ENCODE data around the gene KIF3A. TPM values are rescaled to one million over a fixed set of nuclear protein-coding genes. Genes with fewer than 3 reads are reported as not detected.

The KIF3A gene
- polyA plus RNA-seq, 1 donor from 2014 or later, result 94.4 TPM

DNA sequence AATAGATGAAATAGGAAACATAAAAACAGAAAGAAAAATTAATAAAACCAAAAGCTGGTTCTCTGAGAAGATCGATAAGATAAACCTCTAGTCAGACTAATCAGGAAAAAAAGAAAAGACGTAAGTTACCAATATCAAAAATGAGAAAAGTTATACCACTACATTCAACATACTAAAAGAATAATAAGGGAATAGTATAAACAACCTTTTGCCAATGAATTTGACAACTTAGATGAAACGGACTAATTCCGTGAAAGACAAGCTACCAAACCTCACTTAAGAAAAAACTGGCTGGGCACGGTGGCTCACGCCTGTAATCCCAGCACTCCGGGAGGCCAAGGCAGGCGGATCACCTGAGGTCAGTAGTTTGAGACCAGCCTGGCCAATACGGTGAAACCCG is 7.5 kb downstream of the KIF3A start:
- no peak overlapping the region for H3K4me3 ChIP-seq (ENCODE audit: low read length)
- H3K36me3 ChIP-seq (ENCODE audit: insufficient read depth, low read length), result no peaks in the 10 kb centered on the region
- H3K9ac ChIP-seq (ENCODE audit: low read length), result no peak overlapping the region
- H3K9me2 ChIP-seq (ENCODE audit: insufficient read depth, low read length), result no peaks in the 10 kb centered on the region
- no peaks in the 10 kb centered on the region for H3K27me3 ChIP-seq (ENCODE audit: insufficient read depth, low read depth, low read length)
- H3K27ac ChIP-seq (ENCODE audit: low read length), result no peak overlapping the region
- H4K20me1 ChIP-seq (ENCODE audit: insufficient read depth), result peaks cover 4% of the 10 kb centered on the region
- H3K79me2 ChIP-seq (replicated peaks; ENCODE audit: insufficient read depth, low read length), result peaks cover 49% of the 10 kb centered on the region
- no peak overlapping the region for H2AFZ ChIP-seq (ENCODE audit: low read depth, low read length)
- no peaks in the 10 kb centered on the region for H3F3A ChIP-seq (ENCODE audit: insufficient read depth, low read length, poor library complexity, severe bottlenecking)
- no peak overlapping the region for H3K4me2 ChIP-seq (ENCODE audit: low read length)
- TF ChIP-seq EZH2 (IDR thresholded peaks at IDR 0.05; ENCODE audit: borderline replicate concordance, insufficient read depth, low read length, poor library complexity, severe bottlenecking) (no peak), EP300 (conservative IDR thresholded peaks at IDR 0.05; ENCODE audit: poor library complexity, severe bottlenecking) (no peak), SMC3 (conservative IDR thresholded peaks at IDR 0.05; ENCODE audit: poor library complexity) (no peak), TAF1 (IDR thresholded peaks at IDR 0.05; ENCODE audit: low read depth) (no peak), RAD21 (conservative IDR thresholded peaks at IDR 0.05) (no peak), POLR2AphosphoS5 (IDR thresholded peaks at IDR 0.05) (no peak), MXI1 (conservative IDR thresholded peaks at IDR 0.05; ENCODE audit: poor library complexity, severe bottlenecking) (no peak)
- TF ChIP-seq, protein P1, sequence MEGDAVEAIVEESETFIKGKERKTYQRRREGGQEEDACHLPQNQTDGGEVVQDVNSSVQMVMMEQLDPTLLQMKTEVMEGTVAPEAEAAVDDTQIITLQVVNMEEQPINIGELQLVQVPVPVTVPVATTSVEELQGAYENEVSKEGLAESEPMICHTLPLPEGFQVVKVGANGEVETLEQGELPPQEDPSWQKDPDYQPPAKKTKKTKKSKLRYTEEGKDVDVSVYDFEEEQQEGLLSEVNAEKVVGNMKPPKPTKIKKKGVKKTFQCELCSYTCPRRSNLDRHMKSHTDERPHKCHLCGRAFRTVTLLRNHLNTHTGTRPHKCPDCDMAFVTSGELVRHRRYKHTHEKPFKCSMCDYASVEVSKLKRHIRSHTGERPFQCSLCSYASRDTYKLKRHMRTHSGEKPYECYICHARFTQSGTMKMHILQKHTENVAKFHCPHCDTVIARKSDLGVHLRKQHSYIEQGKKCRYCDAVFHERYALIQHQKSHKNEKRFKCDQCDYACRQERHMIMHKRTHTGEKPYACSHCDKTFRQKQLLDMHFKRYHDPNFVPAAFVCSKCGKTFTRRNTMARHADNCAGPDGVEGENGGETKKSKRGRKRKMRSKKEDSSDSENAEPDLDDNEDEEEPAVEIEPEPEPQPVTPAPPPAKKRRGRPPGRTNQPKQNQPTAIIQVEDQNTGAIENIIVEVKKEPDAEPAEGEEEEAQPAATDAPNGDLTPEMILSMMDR (IDR thresholded peaks at IDR 0.05; ENCODE audit: poor library complexity, severe bottlenecking), result no peak
- TF ChIP-seq, protein P2, sequence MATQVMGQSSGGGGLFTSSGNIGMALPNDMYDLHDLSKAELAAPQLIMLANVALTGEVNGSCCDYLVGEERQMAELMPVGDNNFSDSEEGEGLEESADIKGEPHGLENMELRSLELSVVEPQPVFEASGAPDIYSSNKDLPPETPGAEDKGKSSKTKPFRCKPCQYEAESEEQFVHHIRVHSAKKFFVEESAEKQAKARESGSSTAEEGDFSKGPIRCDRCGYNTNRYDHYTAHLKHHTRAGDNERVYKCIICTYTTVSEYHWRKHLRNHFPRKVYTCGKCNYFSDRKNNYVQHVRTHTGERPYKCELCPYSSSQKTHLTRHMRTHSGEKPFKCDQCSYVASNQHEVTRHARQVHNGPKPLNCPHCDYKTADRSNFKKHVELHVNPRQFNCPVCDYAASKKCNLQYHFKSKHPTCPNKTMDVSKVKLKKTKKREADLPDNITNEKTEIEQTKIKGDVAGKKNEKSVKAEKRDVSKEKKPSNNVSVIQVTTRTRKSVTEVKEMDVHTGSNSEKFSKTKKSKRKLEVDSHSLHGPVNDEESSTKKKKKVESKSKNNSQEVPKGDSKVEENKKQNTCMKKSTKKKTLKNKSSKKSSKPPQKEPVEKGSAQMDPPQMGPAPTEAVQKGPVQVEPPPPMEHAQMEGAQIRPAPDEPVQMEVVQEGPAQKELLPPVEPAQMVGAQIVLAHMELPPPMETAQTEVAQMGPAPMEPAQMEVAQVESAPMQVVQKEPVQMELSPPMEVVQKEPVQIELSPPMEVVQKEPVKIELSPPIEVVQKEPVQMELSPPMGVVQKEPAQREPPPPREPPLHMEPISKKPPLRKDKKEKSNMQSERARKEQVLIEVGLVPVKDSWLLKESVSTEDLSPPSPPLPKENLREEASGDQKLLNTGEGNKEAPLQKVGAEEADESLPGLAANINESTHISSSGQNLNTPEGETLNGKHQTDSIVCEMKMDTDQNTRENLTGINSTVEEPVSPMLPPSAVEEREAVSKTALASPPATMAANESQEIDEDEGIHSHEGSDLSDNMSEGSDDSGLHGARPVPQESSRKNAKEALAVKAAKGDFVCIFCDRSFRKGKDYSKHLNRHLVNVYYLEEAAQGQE (IDR thresholded peaks at IDR 0.05; ENCODE audit: borderline replicate concordance), result no peak
- no peaks in the 10 kb centered on the region for H3K9me3 ChIP-seq (ENCODE audit: low read length)

DNA sequence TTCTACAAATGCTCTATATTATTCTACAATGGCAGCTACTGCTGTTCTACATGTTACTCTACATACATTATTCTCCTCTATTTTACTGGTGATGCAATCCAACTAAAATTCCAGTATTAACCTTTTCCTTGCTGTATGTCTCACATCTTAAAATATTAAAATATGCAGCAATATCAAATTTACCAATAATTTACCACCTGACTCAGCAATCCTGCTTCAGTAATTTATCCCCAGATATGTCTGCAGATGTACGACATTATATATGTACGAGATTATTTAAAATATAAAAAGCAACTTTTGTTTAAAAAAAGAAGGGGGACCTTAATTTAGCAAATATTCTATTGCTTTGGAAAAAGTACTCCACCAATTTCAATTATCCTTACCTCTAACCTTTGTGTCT is 11.6 kb downstream of the KIF3A start:
- no peaks in the 10 kb centered on the region for H3K9me3 ChIP-seq (ENCODE audit: low read length)
- H3K36me3 ChIP-seq (ENCODE audit: insufficient read depth, low read length), result no peaks in the 10 kb centered on the region
- no peaks in the 10 kb centered on the region for H3F3A ChIP-seq (ENCODE audit: insufficient read depth, low read length, poor library complexity, severe bottlenecking)
- TF ChIP-seq RAD21 (conservative IDR thresholded peaks at IDR 0.05), result no peak
- no peak for TF ChIP-seq MXI1 (conservative IDR thresholded peaks at IDR 0.05; ENCODE audit: poor library complexity, severe bottlenecking)
- no peak for TF ChIP-seq EZH2 (IDR thresholded peaks at IDR 0.05; ENCODE audit: borderline replicate concordance, insufficient read depth, low read length, poor library complexity, severe bottlenecking)
- TF ChIP-seq POLR2AphosphoS5 (IDR thresholded peaks at IDR 0.05), result no peak
- TF ChIP-seq, protein P1 (IDR thresholded peaks at IDR 0.05; ENCODE audit: poor library complexity, severe bottlenecking), result no peak
- TF ChIP-seq, protein P2 (IDR thresholded peaks at IDR 0.05; ENCODE audit: borderline replicate concordance), result no peak
- no peak for TF ChIP-seq SMC3 (conservative IDR thresholded peaks at IDR 0.05; ENCODE audit: poor library complexity)
- TF ChIP-seq EP300 (conservative IDR thresholded peaks at IDR 0.05; ENCODE audit: poor library complexity, severe bottlenecking), result no peak
- TF ChIP-seq TAF1 (IDR thresholded peaks at IDR 0.05; ENCODE audit: low read depth), result no peak
- no peaks in the 10 kb centered on the region for H3K9me2 ChIP-seq (ENCODE audit: insufficient read depth, low read length)
- no peaks in the 10 kb centered on the region for H4K20me1 ChIP-seq (ENCODE audit: insufficient read depth)
- no peak overlapping the region for H3K4me3 ChIP-seq (ENCODE audit: low read length)
- H3K27me3 ChIP-seq (ENCODE audit: insufficient read depth, low read depth, low read length), result no peaks in the 10 kb centered on the region
- no peak overlapping the region for H2AFZ ChIP-seq (ENCODE audit: low read depth, low read length)
- no peak overlapping the region for H3K27ac ChIP-seq (ENCODE audit: low read length)
- H3K9ac ChIP-seq (ENCODE audit: low read length), result no peak overlapping the region
- peaks cover 17% of the 10 kb centered on the region for H3K79me2 ChIP-seq (replicated peaks; ENCODE audit: insufficient read depth, low read length)
- H3K4me2 ChIP-seq (ENCODE audit: low read length), result no peak overlapping the region

Data from neural cell (in vitro differentiated cells).